SK-N-SH (cell line): ENCODE results near the gene FNDC3B.

Experiments
- JUND ChIP-seq: IDR thresholded peaks from 2 replicates; pipeline ENCODE4 v1.4.0; 2012
- TF ChIP-seq, protein P1 (sequence below): fragments of 200-600 bp; sonication (generic); IDR thresholded peaks from 2 replicates; pipeline ENCODE4 v1.6.1; 2017; ENCODE audit warnings: antibody characterized with exemption, mild to moderate bottlenecking, moderate library complexity

DNA sequence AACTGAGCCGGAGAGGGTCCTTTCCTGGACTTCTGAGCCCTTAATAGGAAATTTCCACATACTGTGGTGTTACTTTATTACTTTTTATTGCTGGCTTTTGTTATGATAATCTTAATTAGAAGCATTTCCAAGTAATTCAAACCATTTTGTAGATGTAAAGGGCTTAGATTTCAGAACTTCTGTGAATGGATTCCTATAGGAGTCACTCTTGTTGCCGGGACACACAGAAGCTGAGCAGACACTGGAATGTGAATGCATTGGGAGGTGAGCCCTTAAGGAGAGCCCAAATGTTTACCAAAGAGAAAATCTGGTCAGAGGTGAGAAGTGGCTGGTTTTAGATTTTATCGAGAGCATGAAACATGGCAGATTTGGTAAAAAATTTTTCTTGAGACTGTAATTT, 87.4 kb downstream of the FNDC3B start:
- TF ChIP-seq, protein P1, sequence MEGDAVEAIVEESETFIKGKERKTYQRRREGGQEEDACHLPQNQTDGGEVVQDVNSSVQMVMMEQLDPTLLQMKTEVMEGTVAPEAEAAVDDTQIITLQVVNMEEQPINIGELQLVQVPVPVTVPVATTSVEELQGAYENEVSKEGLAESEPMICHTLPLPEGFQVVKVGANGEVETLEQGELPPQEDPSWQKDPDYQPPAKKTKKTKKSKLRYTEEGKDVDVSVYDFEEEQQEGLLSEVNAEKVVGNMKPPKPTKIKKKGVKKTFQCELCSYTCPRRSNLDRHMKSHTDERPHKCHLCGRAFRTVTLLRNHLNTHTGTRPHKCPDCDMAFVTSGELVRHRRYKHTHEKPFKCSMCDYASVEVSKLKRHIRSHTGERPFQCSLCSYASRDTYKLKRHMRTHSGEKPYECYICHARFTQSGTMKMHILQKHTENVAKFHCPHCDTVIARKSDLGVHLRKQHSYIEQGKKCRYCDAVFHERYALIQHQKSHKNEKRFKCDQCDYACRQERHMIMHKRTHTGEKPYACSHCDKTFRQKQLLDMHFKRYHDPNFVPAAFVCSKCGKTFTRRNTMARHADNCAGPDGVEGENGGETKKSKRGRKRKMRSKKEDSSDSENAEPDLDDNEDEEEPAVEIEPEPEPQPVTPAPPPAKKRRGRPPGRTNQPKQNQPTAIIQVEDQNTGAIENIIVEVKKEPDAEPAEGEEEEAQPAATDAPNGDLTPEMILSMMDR: no peak
- TF ChIP-seq JUND: no peak
